GM21717 (cell line): ENCODE measurements around the gene VPS45.

Experiments used
- ATAC-seq: cut with Tn5 transposase; IDR thresholded peaks from one replicate; pipeline ENCODE4 v1.9.1; 2021; ENCODE audit warnings: mild to moderate bottlenecking, moderate library complexity; ENCODE audit not compliant: unreplicated experiment

The VPS45 gene

DNA sequence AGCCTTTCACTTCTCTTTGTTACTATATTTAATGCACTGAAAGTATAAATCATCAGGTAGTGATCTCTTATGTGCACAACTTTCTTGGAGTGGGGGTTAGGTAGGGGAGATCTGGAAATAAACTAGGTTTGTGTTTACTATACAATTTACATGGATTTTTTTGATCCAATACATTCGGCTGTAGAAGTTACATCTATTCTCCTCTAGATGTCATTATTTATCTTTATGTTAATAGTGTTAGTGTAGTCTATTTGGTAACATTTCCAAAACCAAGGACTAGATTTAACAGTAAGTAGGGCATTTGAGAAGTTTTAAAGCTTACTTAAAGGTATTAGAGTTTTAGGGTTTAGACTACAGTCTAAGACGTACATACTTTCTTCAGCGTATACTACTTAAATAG is 5.4 kb downstream of the VPS45 start:
- ATAC-seq, result no peak

DNA sequence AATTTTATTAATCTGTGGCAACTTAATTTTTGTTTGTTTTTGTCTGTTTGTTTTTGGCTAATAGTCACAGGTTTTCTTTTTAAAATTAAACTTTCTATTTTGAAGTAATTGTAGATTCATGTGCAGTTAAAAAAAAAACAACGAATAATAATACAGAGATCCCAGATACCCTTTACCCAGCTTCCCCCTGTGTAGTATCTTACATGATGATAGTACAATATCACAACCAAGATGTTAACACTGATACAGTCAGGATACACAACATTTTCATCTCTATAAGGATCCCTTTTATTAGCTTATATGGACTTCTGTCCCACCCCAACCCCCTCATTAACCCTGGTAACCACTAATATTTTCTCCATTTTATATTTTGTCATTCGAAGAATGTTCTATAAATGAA is 5.9 kb downstream of the VPS45 start:
- no peak for ATAC-seq

DNA sequence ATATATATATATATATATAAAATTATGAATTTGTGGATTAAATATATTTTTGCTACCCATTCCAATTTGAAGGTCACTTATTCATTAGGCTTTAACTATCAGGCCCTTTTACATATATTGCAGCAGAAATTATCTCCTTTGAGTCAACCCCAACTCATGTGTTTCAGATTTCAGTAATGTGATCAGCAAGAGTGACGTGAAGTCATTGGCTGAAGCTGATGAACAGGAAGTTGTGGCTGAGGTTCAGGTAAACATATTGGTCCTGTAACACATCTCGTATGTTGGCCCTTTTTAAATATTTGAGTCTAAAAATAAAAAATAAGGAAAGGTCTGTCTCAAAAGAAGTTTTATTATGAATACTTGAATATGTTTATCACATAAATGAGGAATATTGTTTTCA is 8.5 kb downstream of the VPS45 start:
- no peak for ATAC-seq

DNA sequence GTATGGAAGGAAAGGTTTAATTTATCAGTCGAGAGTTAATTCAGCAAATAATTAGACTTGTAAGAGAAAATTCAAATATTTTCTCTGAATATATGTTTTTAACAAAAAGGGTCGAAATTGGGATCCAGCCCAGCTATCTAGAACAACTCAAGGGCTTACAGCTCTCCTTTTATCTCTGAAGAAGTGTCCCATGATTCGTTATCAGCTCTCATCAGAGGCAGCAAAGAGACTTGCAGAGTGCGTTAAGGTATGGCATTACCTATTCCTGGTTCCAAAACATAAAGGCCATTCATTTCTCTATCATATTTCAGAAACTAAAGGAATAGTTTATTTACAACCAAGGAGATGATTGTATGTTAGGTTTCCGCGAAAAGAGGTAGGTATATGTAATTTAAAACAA is 9.4 kb downstream of the VPS45 start:
- no peak for ATAC-seq

DNA sequence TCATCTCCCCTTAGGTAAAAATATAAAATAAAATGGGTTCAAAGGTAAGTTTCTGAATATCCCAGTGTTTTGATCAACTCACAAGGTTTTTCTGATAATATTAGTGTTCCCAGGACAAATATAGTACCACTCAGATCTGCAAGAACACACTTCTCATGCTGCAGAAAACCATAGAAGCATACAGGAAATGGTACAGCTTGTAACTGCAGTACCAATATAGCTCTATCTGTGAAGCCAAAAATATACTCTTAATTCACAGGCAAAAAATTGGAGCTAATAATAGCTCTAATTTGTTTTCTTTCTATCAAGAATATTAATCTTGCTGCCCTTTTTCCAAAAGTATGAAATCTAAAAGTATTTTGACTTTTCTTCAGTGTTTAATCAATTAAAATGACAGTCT is 13.2 kb downstream of the VPS45 start:
- ATAC-seq, result no peak

DNA sequence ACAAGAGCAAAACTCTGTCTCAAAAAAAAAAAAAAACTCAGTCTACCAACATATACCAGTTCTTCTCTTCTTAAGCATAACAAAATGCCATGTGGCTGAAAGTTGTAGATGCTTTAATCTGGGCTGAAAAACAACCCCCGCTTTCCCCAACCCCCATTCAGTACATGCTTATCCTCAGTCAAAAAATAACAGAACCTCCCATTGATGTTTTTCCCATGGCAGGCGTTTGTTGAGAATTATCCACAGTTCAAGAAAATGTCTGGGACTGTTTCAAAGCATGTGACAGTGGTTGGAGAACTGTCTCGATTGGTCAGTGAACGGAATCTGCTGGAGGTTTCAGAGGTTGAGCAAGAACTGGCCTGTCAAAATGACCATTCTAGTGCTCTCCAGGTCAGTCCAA is 14.9 kb downstream of the VPS45 start:
- ATAC-seq, result no peak

DNA sequence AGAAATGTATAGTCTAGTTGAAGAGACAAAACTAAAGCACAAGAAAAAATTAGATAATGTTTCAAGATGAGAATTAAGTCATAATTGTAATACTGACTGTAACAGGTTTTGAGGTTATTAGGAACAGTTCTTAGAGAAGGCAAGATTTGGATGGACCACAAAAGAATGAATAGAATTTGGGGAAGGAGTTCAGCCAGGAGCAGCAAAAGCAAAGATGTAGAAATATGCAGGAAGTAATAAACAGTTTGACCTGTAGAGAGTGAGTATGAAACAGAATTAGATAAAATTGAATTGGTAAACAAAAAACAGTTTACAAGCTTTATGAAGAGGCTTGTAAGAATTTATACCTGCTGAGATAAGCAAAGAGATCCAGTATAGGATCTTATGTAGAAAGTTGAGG is 16.3 kb downstream of the VPS45 start:
- ATAC-seq, result no peak

DNA sequence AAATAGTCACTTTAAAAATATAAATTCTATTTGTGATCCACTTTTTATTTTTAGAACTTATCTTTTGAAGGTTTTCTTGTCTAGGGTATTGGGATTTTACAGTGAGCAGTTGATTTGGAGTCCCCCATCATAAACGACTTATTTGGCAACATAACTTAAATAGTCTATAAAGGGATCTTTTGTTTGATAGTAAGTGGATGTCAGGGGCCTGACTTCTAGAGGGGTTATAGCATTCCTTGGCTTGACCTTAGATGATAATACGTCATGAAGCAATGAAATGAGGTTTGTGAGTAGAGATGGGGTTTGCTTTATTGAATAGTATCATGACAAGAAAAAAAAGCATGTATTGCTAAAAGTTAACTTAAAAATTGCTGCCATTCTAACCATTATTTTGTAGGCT is 17.8 kb downstream of the VPS45 start:
- no peak for ATAC-seq

DNA sequence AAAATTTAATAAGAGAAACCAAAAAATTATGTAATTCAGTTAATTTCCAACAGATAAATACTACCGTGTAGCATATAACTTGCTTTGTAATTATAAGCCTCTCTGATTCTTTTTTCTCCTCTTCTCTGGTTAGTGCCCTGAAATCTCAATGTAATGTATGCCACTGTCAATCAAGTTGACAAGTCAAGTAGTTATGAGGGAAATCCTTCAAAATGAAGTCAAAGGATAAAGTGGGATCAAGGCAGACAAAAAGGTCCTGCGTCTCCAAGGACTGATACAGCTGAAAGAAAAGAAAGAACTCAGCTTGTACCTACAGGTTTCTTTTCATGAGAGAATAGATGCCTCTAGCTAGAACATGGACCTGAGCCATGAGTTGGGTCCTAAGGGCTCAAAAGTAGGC is 19.8 kb downstream of the VPS45 start:
- no peak for ATAC-seq

DNA sequence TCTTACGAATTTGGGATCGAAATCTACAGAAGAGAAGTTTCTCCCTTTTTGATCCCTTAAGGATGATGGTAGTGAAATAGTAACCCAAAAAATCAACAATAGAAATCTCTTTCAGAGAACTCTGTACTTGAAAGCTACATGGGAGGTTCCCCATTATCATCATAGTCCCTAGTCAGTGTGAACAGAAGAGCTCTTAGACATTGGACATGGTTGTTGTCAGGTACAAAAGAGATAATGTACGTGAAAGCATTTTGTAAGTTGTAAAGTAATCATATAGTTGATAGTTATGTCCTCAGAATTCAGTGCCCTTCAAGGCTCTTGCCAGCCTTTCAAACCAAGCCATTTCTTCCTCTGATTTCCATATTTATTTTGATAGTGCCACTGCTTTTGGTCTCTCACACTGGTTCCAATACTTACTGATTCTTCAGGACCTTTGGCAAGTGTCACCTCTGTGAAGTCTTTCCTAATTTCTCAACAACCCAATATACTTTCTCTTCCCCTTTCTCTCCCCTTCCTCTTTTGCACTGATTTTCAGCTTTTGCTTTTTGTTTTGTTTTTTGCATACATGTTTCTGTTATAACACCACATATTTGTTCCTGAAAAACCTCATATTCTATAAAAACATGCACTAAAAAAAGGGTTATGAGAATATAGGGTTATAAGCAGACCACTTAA is 22.4 kb downstream of the VPS45 start:
- no peak for ATAC-seq

DNA sequence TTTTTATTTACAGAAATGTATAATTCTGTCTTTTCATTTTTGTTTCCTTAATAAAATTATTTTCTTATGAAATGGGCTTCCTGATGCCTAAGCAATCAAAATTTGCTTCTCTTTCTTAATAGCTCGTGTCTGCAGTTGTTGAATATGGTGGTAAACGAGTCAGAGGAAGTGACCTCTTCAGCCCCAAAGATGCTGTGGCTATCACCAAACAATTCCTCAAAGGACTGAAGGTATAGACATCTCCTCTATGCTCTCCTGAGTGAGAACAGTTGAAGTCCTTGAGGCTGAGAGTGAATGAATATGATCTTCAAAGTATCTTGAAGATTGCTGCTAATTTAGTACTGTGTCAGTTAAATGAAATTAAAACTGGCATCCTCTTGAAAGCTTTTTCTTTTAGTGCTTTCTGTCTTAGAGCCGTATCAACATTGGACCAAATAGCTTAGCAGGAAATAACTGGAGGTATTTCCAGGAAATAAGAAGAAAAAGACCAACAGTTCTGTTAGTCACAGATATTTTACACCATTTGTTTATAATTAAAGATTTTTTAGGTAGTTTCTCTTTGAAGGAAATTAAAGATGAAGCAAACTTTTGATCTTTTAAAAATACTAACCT is 24.7 kb downstream of the VPS45 start:
- ATAC-seq, result no peak

DNA sequence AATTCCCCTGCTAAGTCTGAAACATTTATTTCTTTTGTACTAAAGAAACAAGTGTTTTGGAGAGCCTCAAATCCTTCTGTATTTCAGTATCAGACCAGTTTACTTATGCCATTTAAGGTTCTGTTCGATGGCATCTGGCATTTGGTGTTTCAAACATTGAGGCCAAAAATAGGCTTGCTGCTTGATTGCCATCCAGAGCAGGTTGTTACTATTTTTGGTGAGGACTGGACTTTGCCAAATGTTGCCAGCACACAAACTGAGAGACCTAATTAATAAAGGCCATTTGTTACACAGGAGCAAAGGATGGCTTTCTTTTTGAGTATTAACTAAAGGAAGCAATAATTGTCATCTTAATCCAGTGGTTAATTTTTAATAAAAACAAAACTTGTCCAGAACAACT is 26.2 kb downstream of the VPS45 start:
- no peak for ATAC-seq

DNA sequence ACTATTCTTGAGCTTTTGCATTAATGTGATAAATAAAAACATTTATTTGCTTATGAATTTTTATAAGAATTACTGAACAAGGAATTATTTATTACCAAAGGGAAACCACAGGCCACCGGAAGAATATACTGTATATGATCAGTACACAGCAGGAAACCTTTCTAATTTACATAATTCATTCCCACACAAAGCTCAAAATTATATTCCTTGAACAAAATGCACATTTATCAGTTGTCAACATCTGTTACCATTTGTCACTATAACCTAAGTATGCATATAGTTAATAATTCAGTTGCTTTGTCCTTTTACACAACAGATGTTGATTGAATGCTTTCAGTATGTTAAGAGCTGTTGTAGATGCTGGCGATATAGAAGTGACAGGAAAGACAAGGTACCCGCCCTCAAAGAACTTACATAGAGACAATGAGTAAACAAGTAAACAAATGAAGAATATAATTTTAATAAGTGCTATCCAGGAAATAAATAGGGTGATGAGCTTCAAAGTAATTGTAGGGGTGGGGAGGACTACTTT is 27.2 kb downstream of the VPS45 start:
- ATAC-seq, result no peak

DNA sequence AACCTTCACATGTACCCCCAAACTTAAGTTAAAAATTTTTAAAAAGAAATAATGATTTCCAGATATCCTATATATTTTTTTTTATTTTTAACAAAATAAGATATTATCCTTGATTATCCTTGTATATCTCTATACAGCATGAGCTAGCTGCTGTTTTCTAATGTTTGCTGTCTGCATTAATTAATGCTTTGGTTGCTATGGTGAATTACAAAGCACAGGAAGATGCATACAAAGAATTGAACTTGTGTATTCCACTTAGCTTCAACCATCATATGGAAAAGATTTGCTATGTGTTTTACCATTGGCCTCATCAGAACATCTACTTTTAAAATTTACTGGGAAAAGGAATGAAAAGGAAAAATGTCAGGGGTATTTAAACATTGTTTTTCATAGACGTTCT is 35.4 kb downstream of the VPS45 start:
- no peak for ATAC-seq

DNA sequence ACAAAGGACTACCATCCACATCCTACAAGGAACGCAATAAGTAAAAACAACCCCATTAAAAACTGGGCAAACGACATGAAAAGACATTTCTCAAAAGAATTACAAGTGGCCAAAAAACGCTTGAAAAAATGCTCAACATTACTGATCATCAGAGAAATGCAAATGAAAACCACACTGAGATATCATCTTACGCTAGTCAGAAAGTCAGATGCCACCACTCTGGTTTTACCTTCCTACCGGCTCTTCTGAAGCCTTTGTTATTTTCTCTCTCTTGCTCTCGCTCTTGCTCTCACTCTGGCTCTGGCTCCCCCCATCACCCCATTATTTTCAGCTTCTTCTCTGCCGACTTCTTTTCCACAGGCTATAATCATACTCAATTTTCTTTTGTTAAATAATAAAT is 38.8 kb downstream of the VPS45 start:
- no peak for ATAC-seq

DNA sequence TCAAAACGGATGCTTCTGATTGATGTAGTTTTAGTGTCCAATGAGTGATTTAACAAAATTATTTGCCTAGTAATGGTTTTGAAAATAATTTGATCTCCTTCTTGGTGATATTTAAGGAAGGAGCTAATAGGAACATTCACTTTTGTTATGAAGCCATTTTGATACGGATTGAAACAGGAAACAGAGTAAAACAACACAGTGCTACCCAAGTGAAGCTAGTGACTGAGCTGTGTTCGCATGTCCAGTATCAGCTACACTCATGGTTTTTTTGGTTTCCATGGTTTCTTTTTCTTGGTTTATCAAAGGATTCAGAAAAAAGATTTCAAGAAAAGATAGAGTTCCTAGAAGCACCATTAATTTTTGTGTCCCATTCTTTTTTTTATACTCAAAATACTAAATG is 42.0 kb downstream of the VPS45 start:
- no peak for ATAC-seq

DNA sequence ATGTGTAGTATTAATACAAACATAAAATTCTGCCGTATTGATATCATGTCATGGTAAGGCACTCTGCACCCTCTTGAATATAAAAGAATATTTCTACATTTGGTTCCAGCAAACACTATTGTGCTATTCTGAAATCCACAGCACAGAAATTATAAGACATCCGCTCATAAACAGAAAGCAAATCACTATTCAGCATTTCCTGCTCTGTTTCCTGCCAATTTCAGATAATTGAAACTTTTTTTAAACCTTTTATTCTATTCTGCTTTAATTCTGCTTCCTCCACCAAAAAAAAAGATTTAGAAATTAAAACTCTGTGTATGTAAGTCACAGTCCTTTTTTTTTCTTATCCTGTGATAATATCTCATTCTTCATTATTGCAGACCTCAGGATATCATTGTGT is 42.5 kb downstream of the VPS45 start:
- ATAC-seq, result no peak

DNA sequence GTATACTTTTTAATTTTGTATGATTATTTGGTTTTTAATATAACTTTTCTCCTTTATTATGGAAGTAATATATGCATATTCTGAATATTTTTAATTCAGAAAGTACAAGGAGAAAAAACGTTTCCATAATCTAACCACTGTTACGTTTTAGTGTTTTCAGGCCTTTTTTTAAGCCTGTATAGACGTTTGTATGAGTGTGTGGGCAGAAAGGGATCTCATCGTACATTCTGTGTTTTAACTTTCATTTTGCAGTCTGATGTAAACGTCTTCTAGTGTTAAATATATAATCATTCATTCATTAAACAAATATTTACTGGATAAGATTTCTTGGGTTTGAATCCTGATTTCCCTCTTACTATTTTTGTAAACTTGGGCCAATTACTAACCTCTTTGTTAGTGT is 44.1 kb downstream of the VPS45 start:
- no peak for ATAC-seq

DNA sequence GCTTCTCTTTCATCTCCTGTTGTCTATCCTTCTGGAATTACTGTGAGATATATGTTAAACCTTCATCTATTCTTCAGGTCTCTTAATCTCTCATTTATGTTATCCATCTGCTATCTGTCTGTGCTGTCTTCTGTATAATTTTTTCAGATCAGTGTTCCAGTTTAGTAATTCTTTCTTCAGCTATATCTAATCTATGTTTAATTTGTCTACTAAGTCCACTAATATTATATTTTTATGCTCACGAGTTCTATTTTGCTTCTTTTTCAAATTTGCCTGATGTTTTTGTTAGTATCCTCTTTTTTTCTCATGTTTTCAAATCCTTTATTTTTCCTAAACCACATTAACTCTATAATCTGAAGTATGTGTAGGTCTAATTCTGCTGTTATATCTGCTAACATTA is 47.5 kb downstream of the VPS45 start:
- ATAC-seq, result no peak

DNA sequence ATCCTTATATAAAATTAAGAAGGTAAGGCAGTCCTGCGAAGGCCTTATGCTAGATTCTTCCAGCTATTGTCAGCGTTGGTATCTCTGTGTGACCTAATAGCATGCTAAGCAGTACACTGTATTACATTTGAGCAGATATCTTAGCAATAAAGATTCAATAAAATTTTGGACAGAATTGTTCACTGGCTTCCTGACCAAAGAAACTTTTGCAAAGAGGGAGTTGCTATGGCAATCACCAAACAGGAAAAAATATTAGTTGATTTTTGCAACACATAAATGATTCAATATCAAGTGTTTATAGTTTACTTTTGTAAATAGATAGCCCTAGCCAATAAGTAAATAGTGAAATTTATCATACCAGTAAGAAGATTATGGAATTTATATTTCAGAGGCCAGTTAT is 51.1 kb downstream of the VPS45 start:
- no peak for ATAC-seq

DNA sequence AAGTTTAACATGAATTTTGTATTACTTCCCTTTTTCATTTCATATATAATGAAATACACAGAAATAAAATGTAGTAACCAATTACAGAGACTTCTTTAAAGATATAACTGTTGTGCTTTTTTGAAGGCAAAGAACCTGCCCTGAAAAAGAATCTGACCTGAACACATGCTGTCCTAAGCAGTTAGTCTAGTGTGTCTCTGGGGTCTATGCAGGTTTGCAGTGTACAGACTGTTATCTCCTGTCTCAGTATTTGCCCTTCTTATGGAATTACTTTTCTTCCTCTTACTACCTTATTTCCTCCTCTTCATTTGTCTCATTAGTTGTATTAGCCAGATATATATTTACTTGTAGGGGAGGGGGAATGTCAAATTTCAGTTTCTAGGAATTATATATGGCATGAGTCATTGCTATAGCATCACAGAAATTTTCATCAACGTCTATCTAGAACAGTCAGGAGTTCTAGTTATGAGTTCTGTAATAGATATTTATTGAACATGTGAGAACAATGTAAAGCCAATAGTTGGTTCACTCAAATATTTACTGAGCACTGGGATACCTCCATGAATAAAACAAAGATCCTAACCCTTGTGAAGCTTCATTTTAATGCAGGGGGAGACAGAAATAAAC is 53.8 kb downstream of the VPS45 start:
- no peak for ATAC-seq

DNA sequence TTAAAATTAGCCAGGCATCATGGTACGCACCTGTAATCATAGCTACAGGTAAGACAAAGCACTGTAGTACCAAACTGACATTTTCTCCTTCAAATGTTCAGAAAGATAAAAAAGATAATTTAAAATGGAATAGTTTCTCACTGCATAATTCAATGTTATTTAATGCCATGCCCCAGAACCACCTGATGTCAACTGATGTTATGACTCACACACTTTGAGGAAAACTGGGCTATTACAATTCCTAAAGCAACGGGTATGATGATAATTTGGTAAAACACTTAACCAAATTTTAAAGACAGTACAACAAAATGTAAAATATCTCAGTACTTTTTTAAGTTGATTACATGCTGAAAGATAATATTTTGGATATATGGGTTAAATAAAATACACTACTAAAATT is 59.2 kb downstream of the VPS45 start:
- ATAC-seq, result no peak
